OCI-LY7 (cell line): ENCODE data around the gene RXRA. TPM values are rescaled to one million over a fixed set of nuclear protein-coding genes. Genes with fewer than 3 reads are reported as not detected.

Source experiments
- BruUV-seq: library from RNA; stranded (reverse); fragments of 400-500 nt; replicated peaks from 2 replicates; lab custom pipeline; 2021; lab: Mats Ljungman, UMichigan
- CTCF ChIA-PET: fragments of 300-600 bp; sonication (Branson Sonifier 250); formaldehyde crosslinking; loops from one replicate; lab custom pipeline; 2022; ENCODE audit warnings: antibody characterized with exemption; ENCODE audit not compliant: unreplicated experiment; lab: Charles Lee
- POLR2A ChIA-PET: fragments of 300-600 bp; sonication (Branson Sonifier 250); formaldehyde crosslinking; loops from one replicate; lab custom pipeline; 2022; ENCODE audit warnings: antibody characterized with exemption; lab: Charles Lee
- DNase-seq: peaks from one replicate; pipeline ENCODE4 v3.0.0-alpha.2; 2015; ENCODE audit warnings: low spot score
- H2AFZ ChIP-seq: fragments of 200-600 bp; sonication (generic), shearing (Covaris generic); 2 replicates; pipeline ENCODE4 v1.6.1; 2014; ENCODE audit warnings: mild to moderate bottlenecking, antibody characterized with exemption, low read length, moderate library complexity
- H3K27ac ChIP-seq: fragments of 200-600 bp; sonication (generic); 2 replicates; pipeline ENCODE4 v1.5.1; 2014; ENCODE audit warnings: mixed run types, low read depth, mild to moderate bottlenecking, moderate library complexity, low read length, inconsistent platforms; ENCODE audit not compliant: poor library complexity, severe bottlenecking
- H3K36me3 ChIP-seq: fragments of 200-600 bp; sonication (generic); 2 replicates; pipeline ENCODE4 v1.6.1; 2014; ENCODE audit warnings: mild to moderate bottlenecking, antibody characterized with exemption, low read length, moderate library complexity, mixed read lengths; ENCODE audit not compliant: insufficient read depth
- H3K4me1 ChIP-seq: fragments of 200-600 bp; sonication (generic); 2 replicates; pipeline ENCODE4 v1.5.1; 2014; ENCODE audit warnings: mild to moderate bottlenecking, low read length; ENCODE audit not compliant: insufficient read depth, poor library complexity, severe bottlenecking
- H3K4me2 ChIP-seq: fragments of 200-600 bp; sonication (generic); 2 replicates; pipeline ENCODE4 v1.6.1; 2014; ENCODE audit warnings: mild to moderate bottlenecking, low read length
- H3K4me3 ChIP-seq: fragments of 200-600 bp; sonication (generic); 2 replicates; pipeline ENCODE4 v1.5.1; 2014; ENCODE audit warnings: mild to moderate bottlenecking, low read depth, low read length; ENCODE audit not compliant: poor library complexity, severe bottlenecking
- H3K79me2 ChIP-seq: fragments of 200-600 bp; sonication (generic); 2 replicates; pipeline ENCODE4 v1.6.1; 2016; ENCODE audit warnings: low read depth, mild to moderate bottlenecking, low read length, moderate library complexity, mixed read lengths; ENCODE audit not compliant: insufficient read depth
- H3K9me2 ChIP-seq: fragments of 200-600 bp; sonication (generic); 2 replicates; pipeline ENCODE4 v1.6.1; 2016; ENCODE audit warnings: mild to moderate bottlenecking, low read length, mixed read lengths; ENCODE audit not compliant: insufficient read depth
- H3K9me3 ChIP-seq: fragments of 200-600 bp; sonication (generic); 2 replicates; pipeline ENCODE4 v1.6.1; 2014; ENCODE audit warnings: mild to moderate bottlenecking, mixed run types, low read length, mixed read lengths
- H4K20me1 ChIP-seq: fragments of 200-600 bp; sonication (generic); 2 replicates; pipeline ENCODE4 v1.6.1; 2014; ENCODE audit warnings: mild to moderate bottlenecking, antibody characterized with exemption, low read length, moderate library complexity, mixed read lengths; ENCODE audit not compliant: insufficient read depth
- EZH2phosphoT487 ChIP-seq: fragments of 200-600 bp; sonication (generic); IDR thresholded peaks from 2 replicates; pipeline ENCODE4 v1.6.1; 2018; ENCODE audit warnings: low read depth, borderline replicate concordance, mild to moderate bottlenecking, mixed run types, antibody characterized with exemption, low read length, moderate library complexity, mixed read lengths
- intact Hi-C: fragments of 100-400 bp; cut with micrococcal nuclease; formaldehyde crosslinking; loops from one replicate; pipeline ENCODE4 v1.10.0; 2022; ENCODE audit not compliant: unreplicated experiment
- total RNA-seq, 2 experiments: library from RNA; depleted of rRNA in 1 of 2; stranded (reverse); fragments of >200 nt in 1 of 2; shearing (Covaris generic) in 1 of 2; gene quantifications; 2 replicates each; pipeline ENCODE4 v1.2.3, GENCODE V29; 2014 to 2022
- TF ChIP-seq, protein P1 (sequence below): fragments of 200-600 bp; sonication (generic); conservative IDR thresholded peaks from 2 replicates; pipeline ENCODE4 v1.5.1; 2014; ENCODE audit warnings: mild to moderate bottlenecking, antibody characterized with exemption, low read length, moderate library complexity, mixed read lengths

RXRA gene
- total RNA-seq, 2 experiments from 2014 or later = 0.25 to 0.40 TPM

DNA sequence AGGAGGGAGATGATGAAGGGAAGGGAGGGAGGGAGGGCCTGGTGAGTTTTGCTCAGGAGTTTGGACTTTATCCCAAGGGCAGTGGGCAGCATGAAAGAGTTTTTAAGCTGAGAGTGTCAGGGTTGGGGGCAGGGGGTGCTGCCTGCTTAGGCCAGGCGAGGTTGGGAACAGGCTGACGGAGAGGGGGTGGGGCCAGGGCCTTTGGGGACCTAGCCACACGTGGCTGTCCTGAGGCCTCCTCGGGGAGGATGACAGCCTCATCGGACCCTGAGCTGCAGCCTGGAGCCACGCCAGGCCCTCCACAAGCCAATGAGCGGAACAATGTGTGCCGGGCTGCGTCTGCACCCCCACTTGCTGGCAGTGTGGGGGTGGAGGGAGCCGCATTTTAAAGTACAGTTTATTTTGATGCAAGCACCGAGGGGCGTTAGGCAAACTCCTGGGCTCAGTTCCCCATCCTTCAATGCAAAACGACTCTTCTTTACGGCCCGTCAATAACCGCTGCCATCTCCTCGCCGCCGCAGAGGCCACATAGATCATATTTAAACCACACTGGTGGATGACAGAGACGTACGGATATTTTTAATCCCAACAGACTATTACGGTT, 5.3 kb upstream of the RXRA start:
- intact Hi-C loops = no loop called here
- H3K4me1 ChIP-seq = no peaks in the 10 kb centered on the region
- no peaks in the 10 kb centered on the region for H3K79me2 ChIP-seq
- H3K9me3 ChIP-seq = no peaks in the 10 kb centered on the region
- ChIA-PET POLR2A (interaction anchor here (1.0 kb wide), 1 partner anchor 47 kb away, joined by 3 read pairs; no protein-coding TSS in a partner anchor), CTCF (interaction anchor here (0.6 kb wide), 1 partner anchor 1017 kb away, joined by 8 read pairs; no protein-coding TSS in a partner anchor)
- TF ChIP-seq, protein P1, sequence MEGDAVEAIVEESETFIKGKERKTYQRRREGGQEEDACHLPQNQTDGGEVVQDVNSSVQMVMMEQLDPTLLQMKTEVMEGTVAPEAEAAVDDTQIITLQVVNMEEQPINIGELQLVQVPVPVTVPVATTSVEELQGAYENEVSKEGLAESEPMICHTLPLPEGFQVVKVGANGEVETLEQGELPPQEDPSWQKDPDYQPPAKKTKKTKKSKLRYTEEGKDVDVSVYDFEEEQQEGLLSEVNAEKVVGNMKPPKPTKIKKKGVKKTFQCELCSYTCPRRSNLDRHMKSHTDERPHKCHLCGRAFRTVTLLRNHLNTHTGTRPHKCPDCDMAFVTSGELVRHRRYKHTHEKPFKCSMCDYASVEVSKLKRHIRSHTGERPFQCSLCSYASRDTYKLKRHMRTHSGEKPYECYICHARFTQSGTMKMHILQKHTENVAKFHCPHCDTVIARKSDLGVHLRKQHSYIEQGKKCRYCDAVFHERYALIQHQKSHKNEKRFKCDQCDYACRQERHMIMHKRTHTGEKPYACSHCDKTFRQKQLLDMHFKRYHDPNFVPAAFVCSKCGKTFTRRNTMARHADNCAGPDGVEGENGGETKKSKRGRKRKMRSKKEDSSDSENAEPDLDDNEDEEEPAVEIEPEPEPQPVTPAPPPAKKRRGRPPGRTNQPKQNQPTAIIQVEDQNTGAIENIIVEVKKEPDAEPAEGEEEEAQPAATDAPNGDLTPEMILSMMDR = no peak
- TF ChIP-seq EZH2phosphoT487 = no peak
- DNase-seq = no peak
- no peak overlapping the region for H3K27ac ChIP-seq
- H3K9me2 ChIP-seq = no peaks in the 10 kb centered on the region
- BruUV-seq = no TSS peak
- no peak overlapping the region for H3K4me2 ChIP-seq
- no peaks in the 10 kb centered on the region for H3K36me3 ChIP-seq
- H3K4me3 ChIP-seq = no peak overlapping the region
- H2AFZ ChIP-seq = no peak overlapping the region
- H4K20me1 ChIP-seq = no peaks in the 10 kb centered on the region

DNA sequence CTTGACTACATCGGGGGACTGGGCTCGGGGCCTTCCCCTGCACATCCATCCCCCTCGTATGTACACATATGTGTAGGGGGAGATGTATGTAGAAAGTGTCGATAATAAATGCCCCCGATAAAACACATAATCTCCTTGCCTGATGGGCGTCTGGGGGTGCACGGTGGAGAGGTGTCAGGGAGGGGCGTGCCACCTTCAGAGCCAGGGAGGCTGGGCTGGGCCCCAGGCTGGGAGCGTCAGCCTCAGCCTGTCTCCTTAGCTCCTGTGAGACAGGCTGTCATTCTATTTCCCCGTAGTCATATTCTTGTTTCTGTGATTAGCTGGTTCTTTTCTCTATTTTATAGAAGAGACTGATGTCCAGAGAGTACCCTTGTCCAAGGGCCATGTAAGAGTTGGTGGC, 4.7 kb upstream of the RXRA start:
- no peaks in the 10 kb centered on the region for H4K20me1 ChIP-seq
- ChIA-PET POLR2A (no interaction called here), CTCF (no interaction called here)
- intact Hi-C loops = no loop called here
- DNase-seq = no peak
- H3K27ac ChIP-seq = no peak overlapping the region
- no peaks in the 10 kb centered on the region for H3K9me3 ChIP-seq
- no peaks in the 10 kb centered on the region for H3K36me3 ChIP-seq
- no peak overlapping the region for H3K4me3 ChIP-seq
- TF ChIP-seq EZH2phosphoT487 = no peak
- TF ChIP-seq, protein P1 = no peak
- no peaks in the 10 kb centered on the region for H3K79me2 ChIP-seq
- H3K9me2 ChIP-seq = no peaks in the 10 kb centered on the region
- H3K4me2 ChIP-seq = no peak overlapping the region
- H2AFZ ChIP-seq = no peak overlapping the region
- no TSS peak for BruUV-seq
- H3K4me1 ChIP-seq = no peaks in the 10 kb centered on the region

DNA sequence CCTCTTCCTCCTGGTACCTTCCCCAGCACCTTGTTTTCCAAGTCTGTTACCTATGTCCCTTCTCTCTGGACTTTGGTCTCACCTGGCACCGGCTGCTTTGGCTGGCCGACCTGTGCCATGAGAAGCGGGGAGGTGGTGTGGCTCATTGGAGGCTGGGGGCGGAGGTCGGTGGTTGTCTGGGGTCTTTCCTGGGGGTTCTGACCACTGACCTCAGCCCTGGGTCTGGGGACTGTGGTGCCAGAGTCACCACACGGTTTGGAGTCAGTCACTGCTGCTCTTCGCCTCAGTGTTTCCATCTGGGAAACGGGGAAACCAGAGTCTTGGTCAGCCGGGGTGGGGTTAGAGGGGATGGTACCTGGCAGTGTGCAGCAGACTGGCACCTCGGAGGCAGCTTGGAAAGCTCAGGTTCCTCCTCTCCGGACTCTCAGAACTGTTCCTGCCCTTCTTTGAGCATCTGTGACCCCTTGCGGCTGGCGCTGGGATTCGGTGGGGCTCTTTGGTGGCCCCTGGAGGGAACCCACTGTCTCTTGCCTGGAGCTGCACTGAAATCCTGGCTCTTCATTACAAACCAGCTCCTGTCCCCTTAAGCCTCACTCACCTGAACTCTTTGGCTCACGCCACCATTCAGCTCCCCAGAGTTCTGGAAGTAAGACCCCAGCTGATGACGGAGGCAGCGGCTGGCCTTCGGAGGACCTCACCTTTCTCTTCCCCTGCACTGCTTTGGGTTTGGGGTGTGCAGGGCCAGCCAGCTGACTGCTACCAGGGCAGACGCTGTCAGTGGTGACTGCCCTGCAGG, 4.1 kb upstream of the RXRA start:
- Histone ChIP-seq H3K79me2 (no peaks in the 10 kb centered on the region), H3K9me2 (no peaks in the 10 kb centered on the region), H3K27ac (no peak overlapping the region), H3K9me3 (no peaks in the 10 kb centered on the region), H3K4me3 (no peak overlapping the region), H3K4me2 (no peak overlapping the region), H3K36me3 (no peaks in the 10 kb centered on the region), H2AFZ (no peak overlapping the region), H4K20me1 (no peaks in the 10 kb centered on the region), H3K4me1 (no peaks in the 10 kb centered on the region)
- ChIA-PET POLR2A (no interaction called here), CTCF (no interaction called here)
- BruUV-seq = no TSS peak
- intact Hi-C loops = no loop called here
- DNase-seq = no peak
- TF ChIP-seq EZH2phosphoT487 = no peak
- TF ChIP-seq, protein P1 = no peak
